Kidney epithelial cell (primary cell): ENCODE data around the gene C10orf105. TPM values are rescaled to one million over a fixed set of nuclear protein-coding genes. Genes with fewer than 3 reads are reported as not detected.

ENCODE experiments used
- DNase-seq: peaks from one replicate; pipeline ENCODE4 v3.0.0-alpha.2; 2010; ENCODE audit warnings: low read depth
- H3K27me3 ChIP-seq: 2 replicates; pipeline ENCODE4 v1.6.0; 2011; ENCODE audit warnings: low read length; ENCODE audit not compliant: control insufficient read depth, insufficient read depth
- H3K36me3 ChIP-seq: 2 replicates; pipeline ENCODE4 v1.5.1; 2011; ENCODE audit warnings: low read length; ENCODE audit not compliant: control insufficient read depth, insufficient read depth
- H3K4me3 ChIP-seq: 2 replicates; pipeline ENCODE4 v1.5.1; 2011; ENCODE audit warnings: low read depth, mild to moderate bottlenecking, control low read depth, low read length
- total RNA-seq: library from RNA; depleted of rRNA; stranded (reverse); fragments of >200 nt; gene quantifications from 2 replicates; pipeline ENCODE4 v1.2.3, GENCODE V29; 2015
- TF ChIP-seq, protein P1 (sequence below): IDR thresholded peaks from 2 replicates; pipeline ENCODE4 v1.5.1; 2011; ENCODE audit warnings: mild to moderate bottlenecking, moderate library complexity, low read length, control low read depth, inconsistent platforms; ENCODE audit not compliant: insufficient read depth, poor library complexity, severe bottlenecking

C10orf105 gene
- total RNA-seq, 1 donor from 2014 or later: not detected

GRCh38 chr10:71665456-71665855, 54.1 kb downstream of the C10orf105 start:
- Histone ChIP-seq H3K27me3 (peaks cover 22% of the 10 kb centered on the region), H3K36me3 (no peaks in the 10 kb centered on the region), H3K4me3 (no peak overlapping the region)
- no peak for DNase-seq
- TF ChIP-seq, protein P1, sequence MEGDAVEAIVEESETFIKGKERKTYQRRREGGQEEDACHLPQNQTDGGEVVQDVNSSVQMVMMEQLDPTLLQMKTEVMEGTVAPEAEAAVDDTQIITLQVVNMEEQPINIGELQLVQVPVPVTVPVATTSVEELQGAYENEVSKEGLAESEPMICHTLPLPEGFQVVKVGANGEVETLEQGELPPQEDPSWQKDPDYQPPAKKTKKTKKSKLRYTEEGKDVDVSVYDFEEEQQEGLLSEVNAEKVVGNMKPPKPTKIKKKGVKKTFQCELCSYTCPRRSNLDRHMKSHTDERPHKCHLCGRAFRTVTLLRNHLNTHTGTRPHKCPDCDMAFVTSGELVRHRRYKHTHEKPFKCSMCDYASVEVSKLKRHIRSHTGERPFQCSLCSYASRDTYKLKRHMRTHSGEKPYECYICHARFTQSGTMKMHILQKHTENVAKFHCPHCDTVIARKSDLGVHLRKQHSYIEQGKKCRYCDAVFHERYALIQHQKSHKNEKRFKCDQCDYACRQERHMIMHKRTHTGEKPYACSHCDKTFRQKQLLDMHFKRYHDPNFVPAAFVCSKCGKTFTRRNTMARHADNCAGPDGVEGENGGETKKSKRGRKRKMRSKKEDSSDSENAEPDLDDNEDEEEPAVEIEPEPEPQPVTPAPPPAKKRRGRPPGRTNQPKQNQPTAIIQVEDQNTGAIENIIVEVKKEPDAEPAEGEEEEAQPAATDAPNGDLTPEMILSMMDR: no peak

- TF ChIP-seq, protein P1: no peak
- Histone ChIP-seq H3K4me3 (no peak overlapping the region), H3K27me3 (peaks cover 22% of the 10 kb centered on the region), H3K36me3 (no peaks in the 10 kb centered on the region)
- DNase-seq: no peak
Observed at GRCh38 chr10:71664585-71664984, 55.0 kb downstream of the C10orf105 start.

- Histone ChIP-seq H3K36me3 (no peaks in the 10 kb centered on the region), H3K4me3 (no peak overlapping the region), H3K27me3 (peaks cover 22% of the 10 kb centered on the region)
- DNase-seq: no peak
- TF ChIP-seq, protein P1: no peak
Observed at GRCh38 chr10:71663311-71663710, 56.3 kb downstream of the C10orf105 start.

- TF ChIP-seq, protein P1: no peak
Observed at GRCh38 chr10:71661779-71662336, 57.7 kb downstream of the C10orf105 start.

More at GRCh38 chr10:71661779-71662336, 57.7 kb downstream of the C10orf105 start:
- Histone ChIP-seq H3K27me3 (peaks cover 14% of the 10 kb centered on the region), H3K4me3 (no peak overlapping the region), H3K36me3 (no peaks in the 10 kb centered on the region)
- no peak for DNase-seq

Other genes starting within 250 kb of the C10orf105 start
- gene VSIR, start 53.7 kb upstream of the C10orf105 start, total RNA-seq: 1.1 and 2.8 TPM in 2 replicates
- gene PSAP, start 131.5 kb upstream of the C10orf105 start, total RNA-seq: 1,398 and 1,486 TPM in 2 replicates
- gene CHST3, start 244.6 kb upstream of the C10orf105 start, total RNA-seq: 48.6 and 54.2 TPM in 2 replicates